Hepatocyte (in vitro differentiated cells): ENCODE results near the gene PRKACG.

ENCODE experiments used
- EZH2phosphoT487 ChIP-seq: fragments of 200-600 bp; sonication (generic); IDR thresholded peaks from one replicate; pipeline ENCODE4 v1.6.1; 2018; ENCODE audit warnings: antibody characterized with exemption, mild to moderate bottlenecking, low read depth, moderate library complexity; ENCODE audit not compliant: unreplicated experiment, severe bottlenecking
- TF ChIP-seq, protein P1 (sequence below): fragments of 200-600 bp; sonication (generic); IDR thresholded peaks from 2 replicates; pipeline ENCODE4 v1.5.1; 2016; ENCODE audit warnings: antibody characterized with exemption, mild to moderate bottlenecking; ENCODE audit not compliant: poor library complexity

DNA sequence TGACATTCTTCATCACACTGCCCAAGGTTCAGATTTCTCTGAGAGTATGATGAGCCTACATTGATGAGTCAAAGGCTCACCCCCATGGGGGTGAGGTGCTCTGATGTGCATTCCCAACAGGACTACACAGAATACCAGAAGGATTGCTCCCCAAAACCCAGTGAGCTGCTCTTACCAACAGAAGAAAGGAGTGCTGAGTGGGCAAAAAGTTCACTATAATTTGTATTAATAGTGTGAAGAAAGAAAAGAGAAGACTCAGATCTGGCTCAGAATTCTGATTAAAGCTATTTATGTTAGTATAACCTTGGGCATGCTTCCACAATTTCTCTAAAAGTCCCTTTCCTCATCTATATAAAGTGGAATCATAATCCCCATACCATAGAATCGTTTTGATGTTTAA lies 46.1 kb downstream of the PRKACG start:
- TF ChIP-seq, protein P1, sequence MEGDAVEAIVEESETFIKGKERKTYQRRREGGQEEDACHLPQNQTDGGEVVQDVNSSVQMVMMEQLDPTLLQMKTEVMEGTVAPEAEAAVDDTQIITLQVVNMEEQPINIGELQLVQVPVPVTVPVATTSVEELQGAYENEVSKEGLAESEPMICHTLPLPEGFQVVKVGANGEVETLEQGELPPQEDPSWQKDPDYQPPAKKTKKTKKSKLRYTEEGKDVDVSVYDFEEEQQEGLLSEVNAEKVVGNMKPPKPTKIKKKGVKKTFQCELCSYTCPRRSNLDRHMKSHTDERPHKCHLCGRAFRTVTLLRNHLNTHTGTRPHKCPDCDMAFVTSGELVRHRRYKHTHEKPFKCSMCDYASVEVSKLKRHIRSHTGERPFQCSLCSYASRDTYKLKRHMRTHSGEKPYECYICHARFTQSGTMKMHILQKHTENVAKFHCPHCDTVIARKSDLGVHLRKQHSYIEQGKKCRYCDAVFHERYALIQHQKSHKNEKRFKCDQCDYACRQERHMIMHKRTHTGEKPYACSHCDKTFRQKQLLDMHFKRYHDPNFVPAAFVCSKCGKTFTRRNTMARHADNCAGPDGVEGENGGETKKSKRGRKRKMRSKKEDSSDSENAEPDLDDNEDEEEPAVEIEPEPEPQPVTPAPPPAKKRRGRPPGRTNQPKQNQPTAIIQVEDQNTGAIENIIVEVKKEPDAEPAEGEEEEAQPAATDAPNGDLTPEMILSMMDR: no peak
- TF ChIP-seq EZH2phosphoT487: no peak
